Activated CD4-positive, alpha-beta memory T cell treated with anti-CD3 and anti-CD28 coated beads, Interleukin-2, amount 10 ng/mL, durations not matched to agents 7 days and 5 days (primary cell): ENCODE results near the gene CEP250. TPM values are rescaled to one million over a fixed set of nuclear protein-coding genes. Genes with fewer than 3 reads are reported as not detected.

ENCODE experiments used
- CTCF ChIA-PET: fragments of 350-600 bp; sonication (Branson Sonifier 250); formaldehyde crosslinking; loops from one replicate; lab custom pipeline; 2021; ENCODE audit warnings: antibody characterized with exemption, inconsistent platforms; lab: Charles Lee
- POLR2A ChIA-PET: fragments of 350-600 bp; sonication (Branson Sonifier 250); formaldehyde crosslinking; loops from one replicate; lab custom pipeline; 2021; ENCODE audit warnings: antibody characterized with exemption; lab: Charles Lee
- DNase-seq: peaks from one replicate; pipeline ENCODE4 v3.0.0-alpha.2; 2020
- H3K27ac Mint-ChIP-seq: one replicate; pipeline ENCODE4 v1.8.0; 2021; ENCODE audit warnings: mild to moderate bottlenecking, mixed read lengths
- H3K27me3 Mint-ChIP-seq: one replicate; pipeline ENCODE4 v1.8.0; 2021; ENCODE audit warnings: mixed read lengths
- H3K36me3 Mint-ChIP-seq: one replicate; pipeline ENCODE4 v1.8.0; 2021; ENCODE audit warnings: low read depth, mixed read lengths
- H3K4me1 Mint-ChIP-seq: one replicate; pipeline ENCODE4 v1.8.0; 2021; ENCODE audit warnings: mixed read lengths
- H3K4me3 Mint-ChIP-seq: one replicate; pipeline ENCODE4 v1.8.0; 2021; ENCODE audit warnings: mild to moderate bottlenecking, mixed read lengths
- H3K9me3 Mint-ChIP-seq: one replicate; pipeline ENCODE4 v1.8.0; 2021; ENCODE audit warnings: mixed read lengths
- total RNA-seq, 2 experiments: library from RNA; stranded (reverse); gene quantifications; one replicate each; pipeline ENCODE4 v1.2.3, GENCODE V29; 2021

CEP250 gene
- total RNA-seq, 2 experiments from 2014 or later, result 70.3 to 71.2 TPM

DNA sequence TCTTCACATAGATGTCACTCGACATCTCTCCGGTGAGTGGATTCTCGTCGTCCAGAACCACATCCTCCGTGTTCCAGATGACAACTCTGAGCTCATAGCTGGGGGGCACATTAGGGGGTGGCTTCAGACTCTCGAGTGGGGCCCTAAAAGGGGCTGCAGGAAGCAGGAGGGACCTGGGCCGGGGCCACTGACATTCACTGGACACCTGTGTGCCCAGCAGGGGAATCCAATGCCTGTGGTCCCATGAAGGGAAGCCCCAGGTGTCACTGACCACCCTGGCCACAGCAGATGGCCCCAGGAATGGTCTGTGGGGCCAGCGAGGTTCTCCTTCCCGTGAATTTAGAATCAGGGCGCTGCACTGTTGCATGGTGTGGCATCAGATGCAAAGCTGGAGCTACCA is 105.1 kb downstream of the CEP250 start:
- Mint-ChIP-seq H3K9me3 (no peaks in the 10 kb centered on the region), H3K27ac (no peak overlapping the region), H3K36me3 (peaks cover 8% of the 10 kb centered on the region), H3K4me3 (no peak overlapping the region), H3K4me1 (no peaks in the 10 kb centered on the region), H3K27me3 (no peaks in the 10 kb centered on the region)
- ChIA-PET POLR2A (no interaction called here), CTCF (no interaction called here)
- no peak for DNase-seq

- DNase-seq, result no peak
- ChIA-PET CTCF (interaction anchor here (0.6 kb wide), 1 partner anchor 393 kb away, joined by 3 read pairs; no protein-coding TSS in a partner anchor), POLR2A (interaction anchor here (1.4 kb wide), 1 partner anchor 12 kb away, joined by 3 read pairs; no protein-coding TSS in a partner anchor)
- no peak overlapping the region for H3K4me3 Mint-ChIP-seq
- no peak overlapping the region for H3K27ac Mint-ChIP-seq
- H3K4me1 Mint-ChIP-seq, result no peaks in the 10 kb centered on the region
- H3K9me3 Mint-ChIP-seq, result no peaks in the 10 kb centered on the region
- H3K36me3 Mint-ChIP-seq, result peaks cover 8% of the 10 kb centered on the region
- no peaks in the 10 kb centered on the region for H3K27me3 Mint-ChIP-seq
These were observed 105.9 kb downstream of the CEP250 start for GRCh38 chr20:35561268-35561667.

DNA sequence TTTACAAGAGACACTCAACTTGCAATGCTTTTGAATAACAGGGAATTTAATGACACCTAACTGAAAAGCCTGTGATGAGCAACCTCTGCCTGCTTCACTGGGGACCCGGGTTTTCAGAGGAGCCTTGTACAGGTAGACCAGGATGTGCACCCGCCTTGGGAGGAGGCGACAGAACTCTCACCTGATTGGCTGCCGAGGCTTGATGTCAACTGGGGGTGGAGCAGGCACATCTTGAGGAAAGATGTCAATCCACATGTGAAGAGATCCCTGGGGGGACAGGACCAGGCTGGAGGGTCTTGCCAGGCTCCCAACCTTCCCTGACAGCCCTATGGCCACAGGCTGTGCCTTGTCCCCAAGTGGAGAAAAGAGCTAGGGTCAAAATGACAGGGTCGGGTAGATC is 106.3 kb downstream of the CEP250 start:
- no peak overlapping the region for H3K4me3 Mint-ChIP-seq
- CTCF ChIA-PET, result no interaction called here

GRCh38 chr20:35562541-35563110 is 107.2 kb downstream of the CEP250 start:
- no peak overlapping the region for H3K27ac Mint-ChIP-seq
- no peak for DNase-seq
- no peaks in the 10 kb centered on the region for H3K9me3 Mint-ChIP-seq
- no peaks in the 10 kb centered on the region for H3K4me1 Mint-ChIP-seq
- ChIA-PET POLR2A (interaction anchor here (1.4 kb wide), 1 partner anchor 11 kb away, joined by 3 read pairs; no protein-coding TSS in a partner anchor), CTCF (no interaction called here)
- H3K4me3 Mint-ChIP-seq, result no peak overlapping the region
- H3K36me3 Mint-ChIP-seq, result no peaks in the 10 kb centered on the region
- peaks cover 3% of the 10 kb centered on the region for H3K27me3 Mint-ChIP-seq

More for the DNA sequence above, 106.3 kb downstream of the CEP250 start:
- H3K9me3 Mint-ChIP-seq, result no peaks in the 10 kb centered on the region
- no peak overlapping the region for H3K27ac Mint-ChIP-seq
- POLR2A ChIA-PET, result interaction anchor here (1.4 kb wide), 1 partner anchor 12 kb away, joined by 3 read pairs; no protein-coding TSS in a partner anchor
- H3K27me3 Mint-ChIP-seq, result no peaks in the 10 kb centered on the region
- peaks cover 5% of the 10 kb centered on the region for H3K36me3 Mint-ChIP-seq
- H3K4me1 Mint-ChIP-seq, result no peaks in the 10 kb centered on the region
- no peak for DNase-seq

DNA sequence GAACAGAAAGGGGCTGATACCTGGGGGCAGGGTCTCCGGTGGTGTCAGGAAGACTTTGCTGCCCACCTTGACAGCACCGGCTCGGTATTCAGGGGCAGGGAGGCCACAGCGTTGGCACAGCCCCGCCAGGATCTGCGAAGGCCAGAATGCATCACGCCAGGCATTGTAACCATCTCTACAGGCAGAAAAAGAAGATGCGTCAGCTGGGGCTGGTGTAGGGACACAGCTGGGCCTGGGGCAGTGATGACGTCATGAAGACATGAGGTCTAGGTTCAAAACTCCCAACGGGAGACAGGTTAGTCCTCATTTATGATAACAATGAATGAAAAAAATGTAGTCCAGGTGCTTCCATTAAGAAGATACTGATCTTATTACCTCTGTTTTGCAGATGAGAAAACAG is 108.4 kb downstream of the CEP250 start:
- POLR2A ChIA-PET, result no interaction called here

GRCh38 chr20:35564905-35565304 is 109.5 kb downstream of the CEP250 start:
- DNase-seq, result no peak
- ChIA-PET POLR2A (no interaction called here), CTCF (no interaction called here)
- H3K36me3 Mint-ChIP-seq, result no peaks in the 10 kb centered on the region
- H3K4me3 Mint-ChIP-seq, result no peak overlapping the region
- H3K4me1 Mint-ChIP-seq, result no peaks in the 10 kb centered on the region
- H3K27ac Mint-ChIP-seq, result no peak overlapping the region
- peaks cover 5% of the 10 kb centered on the region for H3K27me3 Mint-ChIP-seq
- no peaks in the 10 kb centered on the region for H3K9me3 Mint-ChIP-seq

More for the DNA sequence above, 108.4 kb downstream of the CEP250 start:
- H3K9me3 Mint-ChIP-seq, result no peaks in the 10 kb centered on the region
- CTCF ChIA-PET, result no interaction called here
- H3K27me3 Mint-ChIP-seq, result peaks cover 5% of the 10 kb centered on the region
- H3K27ac Mint-ChIP-seq, result no peak overlapping the region
- H3K36me3 Mint-ChIP-seq, result no peaks in the 10 kb centered on the region
- no peak overlapping the region for H3K4me3 Mint-ChIP-seq
- no peaks in the 10 kb centered on the region for H3K4me1 Mint-ChIP-seq
- DNase-seq, result no peak

DNA sequence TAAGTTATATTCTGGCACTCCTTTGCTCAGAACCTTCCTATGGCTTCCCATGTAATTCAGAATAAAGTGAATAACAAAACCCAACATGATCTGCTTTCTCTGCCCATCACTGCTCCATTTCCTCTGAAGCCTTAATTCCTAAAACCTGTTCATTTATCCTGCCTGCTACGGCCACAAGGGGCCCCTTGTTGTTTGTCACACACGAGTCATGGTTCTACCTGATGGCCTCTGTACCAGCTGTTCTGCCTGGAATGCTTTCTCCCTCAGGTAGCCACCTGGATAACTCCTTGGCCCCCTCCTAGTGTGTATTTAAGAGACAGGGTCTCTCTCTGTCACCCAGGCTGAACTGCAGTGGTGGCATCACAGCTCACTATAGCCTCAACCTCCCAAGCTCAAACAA is 113.2 kb downstream of the CEP250 start:
- Mint-ChIP-seq H3K4me1 (no peaks in the 10 kb centered on the region), H3K9me3 (peaks cover 3% of the 10 kb centered on the region), H3K36me3 (no peaks in the 10 kb centered on the region), H3K4me3 (no peak overlapping the region), H3K27ac (no peak overlapping the region), H3K27me3 (peaks cover 5% of the 10 kb centered on the region)
- DNase-seq, result no peak
- CTCF ChIA-PET, result no interaction called here
- POLR2A ChIA-PET, result no interaction called here

Other genes starting within 250 kb of the CEP250 start
- gene MMP24, start 228.9 kb upstream of the CEP250 start, total RNA-seq, result not detected
- 10 to 100 TPM; 45.6 to 48.7 TPM for gene MMP24OS, start 177.5 kb upstream of the CEP250 start, total RNA-seq
- gene EIF6, start 170.8 kb upstream of the CEP250 start, total RNA-seq, result 10 to 100 TPM; 86.1 to 91.3 TPM
- gene FAM83C, start 163.2 kb upstream of the CEP250 start, total RNA-seq, result not detected
- 10 to 100 TPM; 40.8 to 41.4 TPM for gene UQCC1, start 43.6 kb upstream of the CEP250 start, total RNA-seq
- gene GDF5, start 17.4 kb upstream of the CEP250 start, total RNA-seq, result under 1 TPM in 1 of 2 experiments, not detected in 1; 0.08 TPM
- gene C20orf173, start 74.1 kb downstream of the CEP250 start, total RNA-seq, result not detected
- 100 to 1,000 TPM; 126 TPM for gene ERGIC3, start 86.5 kb downstream of the CEP250 start, total RNA-seq
- gene SPAG4, start 160.2 kb downstream of the CEP250 start, total RNA-seq, result 1 to 10 TPM; 6.5 to 6.9 TPM
- 100 to 1,000 TPM; 239 to 243 TPM for gene CPNE1, start 209.3 kb downstream of the CEP250 start, total RNA-seq
- gene RBM12, start 209.3 kb downstream of the CEP250 start, total RNA-seq, result 100 to 1,000 TPM; 115 to 116 TPM
- 10 to 100 TPM; 28.3 to 30.8 TPM for gene NFS1, start 243.8 kb downstream of the CEP250 start, total RNA-seq
- gene ROMO1, start 243.8 kb downstream of the CEP250 start, total RNA-seq, result 100 to 1,000 TPM in 1 of 2 experiments, 10 to 100 TPM in 1; 98.4 to 114 TPM